ENCODE measurements around the gene SP5. TPM values are rescaled to one million over a fixed set of nuclear protein-coding genes. Genes with fewer than 3 reads are reported as not detected.

SP5 gene
- total and polyA plus RNA-seq, 9 of the 15 experiments (the other 6 are each of a cell fraction or from before 2014, with no cell fraction given): 0.03 to 1.7 (median 0.16) TPM; not detected in 1

DNA sequence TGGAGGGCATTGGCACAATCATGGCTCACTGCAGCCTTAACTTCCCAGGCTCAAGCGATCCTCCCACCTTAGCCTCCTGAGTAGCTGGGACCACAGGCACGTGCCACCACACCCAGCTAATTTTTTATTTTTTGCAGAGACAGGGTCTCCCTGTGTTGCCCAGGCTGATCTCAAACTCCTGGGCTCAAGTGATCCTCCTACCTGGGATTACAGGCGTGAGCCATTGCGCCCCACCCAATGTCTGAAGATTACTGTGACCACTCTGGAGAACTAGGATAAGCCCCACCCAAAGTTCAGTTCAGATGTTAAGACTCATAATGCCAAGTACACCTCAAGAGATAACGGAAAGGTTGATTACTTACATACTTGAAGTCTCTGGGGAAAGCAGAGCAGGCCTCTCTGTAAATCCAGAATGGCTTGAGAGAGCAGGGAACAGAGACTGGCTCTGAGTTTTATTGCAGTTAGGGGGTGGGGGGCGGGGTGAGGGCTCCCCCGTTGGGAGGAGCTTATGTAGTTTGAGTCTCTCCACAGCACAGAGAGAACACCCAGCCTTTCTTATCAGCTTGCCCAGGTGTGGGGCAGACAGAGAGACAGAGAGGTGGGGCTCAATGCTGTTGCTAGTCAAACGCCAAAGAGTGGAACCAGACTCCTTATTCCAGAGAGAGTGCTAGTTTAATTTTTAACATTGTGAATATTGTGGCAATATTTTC lies 28.5 kb downstream of the SP5 start (continued):
- TF ChIP-seq, protein P1, sequence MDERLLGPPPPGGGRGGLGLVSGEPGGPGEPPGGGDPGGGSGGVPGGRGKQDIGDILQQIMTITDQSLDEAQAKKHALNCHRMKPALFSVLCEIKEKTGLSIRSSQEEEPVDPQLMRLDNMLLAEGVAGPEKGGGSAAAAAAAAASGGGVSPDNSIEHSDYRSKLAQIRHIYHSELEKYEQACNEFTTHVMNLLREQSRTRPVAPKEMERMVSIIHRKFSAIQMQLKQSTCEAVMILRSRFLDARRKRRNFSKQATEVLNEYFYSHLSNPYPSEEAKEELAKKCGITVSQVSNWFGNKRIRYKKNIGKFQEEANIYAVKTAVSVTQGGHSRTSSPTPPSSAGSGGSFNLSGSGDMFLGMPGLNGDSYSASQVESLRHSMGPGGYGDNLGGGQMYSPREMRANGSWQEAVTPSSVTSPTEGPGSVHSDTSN (CRISPR knock-in tag; IDR thresholded peaks at IDR 0.05; ENCODE audit: low read depth): no peak
- TF ChIP-seq, protein P1 (tag; conservative IDR thresholded peaks at IDR 0.05; ENCODE audit: low read depth): no peak
- TF ChIP-seq ZNF445 (CRISPR knock-in tag; IDR thresholded peaks at IDR 0.05; ENCODE audit: low read depth) (no peak), NCOA1 (IDR thresholded peaks at IDR 0.05; ENCODE audit: low read depth) (peak; percentile 27; the same call in 1 of the 2 replicates), PTRF (tag; IDR thresholded peaks at IDR 0.05) (no peak), PHB2 (IDR thresholded peaks at IDR 0.05; ENCODE audit: low read depth) (peak; percentile 21; the same call in 1 of the 2 replicates), MAX (CRISPR knock-in tag; IDR thresholded peaks at IDR 0.05) (peak; percentile 51; the same call in 1 of the 2 replicates), GATA2 (CRISPR knock-in tag; IDR thresholded peaks at IDR 0.05) (peak; percentile 78), NFE2L1 (tag; IDR thresholded peaks at IDR 0.05; ENCODE audit: borderline replicate concordance, low read depth) (no peak), NFXL1 (CRISPR knock-in tag; IDR thresholded peaks at IDR 0.05) (no peak), CCAR2 (IDR thresholded peaks at IDR 0.05; ENCODE audit: low read depth, low read length) (no peak), GTF2E2 (tag; IDR thresholded peaks at IDR 0.05) (no peak), ZBTB8A (IDR thresholded peaks at IDR 0.05; ENCODE audit: partially characterized antibody) (no peak), TFE3 (CRISPR knock-in tag; IDR thresholded peaks at IDR 0.05) (no peak), HMGN3 (IDR thresholded peaks at IDR 0.05; ENCODE audit: borderline replicate concordance, extremely low read depth, insufficient read length, low read depth, low read length) (no peak), RBBP5 (IDR thresholded peaks at IDR 0.05; ENCODE audit: borderline replicate concordance, insufficient read depth, low read length, poor library complexity, severe bottlenecking) (peak; percentile 36)
- TF ChIP-seq, protein P2, sequence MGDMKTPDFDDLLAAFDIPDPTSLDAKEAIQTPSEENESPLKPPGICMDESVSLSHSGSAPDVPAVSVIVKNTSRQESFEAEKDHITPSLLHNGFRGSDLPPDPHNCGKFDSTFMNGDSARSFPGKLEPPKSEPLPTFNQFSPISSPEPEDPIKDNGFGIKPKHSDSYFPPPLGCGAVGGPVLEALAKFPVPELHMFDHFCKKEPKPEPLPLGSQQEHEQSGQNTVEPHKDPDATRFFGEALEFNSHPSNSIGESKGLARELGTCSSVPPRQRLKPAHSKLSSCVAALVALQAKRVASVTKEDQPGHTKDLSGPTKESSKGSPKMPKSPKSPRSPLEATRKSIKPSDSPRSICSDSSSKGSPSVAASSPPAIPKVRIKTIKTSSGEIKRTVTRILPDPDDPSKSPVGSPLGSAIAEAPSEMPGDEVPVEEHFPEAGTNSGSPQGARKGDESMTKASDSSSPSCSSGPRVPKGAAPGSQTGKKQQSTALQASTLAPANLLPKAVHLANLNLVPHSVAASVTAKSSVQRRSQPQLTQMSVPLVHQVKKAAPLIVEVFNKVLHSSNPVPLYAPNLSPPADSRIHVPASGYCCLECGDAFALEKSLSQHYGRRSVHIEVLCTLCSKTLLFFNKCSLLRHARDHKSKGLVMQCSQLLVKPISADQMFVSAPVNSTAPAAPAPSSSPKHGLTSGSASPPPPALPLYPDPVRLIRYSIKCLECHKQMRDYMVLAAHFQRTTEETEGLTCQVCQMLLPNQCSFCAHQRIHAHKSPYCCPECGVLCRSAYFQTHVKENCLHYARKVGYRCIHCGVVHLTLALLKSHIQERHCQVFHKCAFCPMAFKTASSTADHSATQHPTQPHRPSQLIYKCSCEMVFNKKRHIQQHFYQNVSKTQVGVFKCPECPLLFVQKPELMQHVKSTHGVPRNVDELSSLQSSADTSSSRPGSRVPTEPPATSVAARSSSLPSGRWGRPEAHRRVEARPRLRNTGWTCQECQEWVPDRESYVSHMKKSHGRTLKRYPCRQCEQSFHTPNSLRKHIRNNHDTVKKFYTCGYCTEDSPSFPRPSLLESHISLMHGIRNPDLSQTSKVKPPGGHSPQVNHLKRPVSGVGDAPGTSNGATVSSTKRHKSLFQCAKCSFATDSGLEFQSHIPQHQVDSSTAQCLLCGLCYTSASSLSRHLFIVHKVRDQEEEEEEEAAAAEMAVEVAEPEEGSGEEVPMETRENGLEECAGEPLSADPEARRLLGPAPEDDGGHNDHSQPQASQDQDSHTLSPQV (IDR thresholded peaks at IDR 0.05): no peak
